ENCODE measurements around the gene MED12L.

MED12L gene

DNA sequence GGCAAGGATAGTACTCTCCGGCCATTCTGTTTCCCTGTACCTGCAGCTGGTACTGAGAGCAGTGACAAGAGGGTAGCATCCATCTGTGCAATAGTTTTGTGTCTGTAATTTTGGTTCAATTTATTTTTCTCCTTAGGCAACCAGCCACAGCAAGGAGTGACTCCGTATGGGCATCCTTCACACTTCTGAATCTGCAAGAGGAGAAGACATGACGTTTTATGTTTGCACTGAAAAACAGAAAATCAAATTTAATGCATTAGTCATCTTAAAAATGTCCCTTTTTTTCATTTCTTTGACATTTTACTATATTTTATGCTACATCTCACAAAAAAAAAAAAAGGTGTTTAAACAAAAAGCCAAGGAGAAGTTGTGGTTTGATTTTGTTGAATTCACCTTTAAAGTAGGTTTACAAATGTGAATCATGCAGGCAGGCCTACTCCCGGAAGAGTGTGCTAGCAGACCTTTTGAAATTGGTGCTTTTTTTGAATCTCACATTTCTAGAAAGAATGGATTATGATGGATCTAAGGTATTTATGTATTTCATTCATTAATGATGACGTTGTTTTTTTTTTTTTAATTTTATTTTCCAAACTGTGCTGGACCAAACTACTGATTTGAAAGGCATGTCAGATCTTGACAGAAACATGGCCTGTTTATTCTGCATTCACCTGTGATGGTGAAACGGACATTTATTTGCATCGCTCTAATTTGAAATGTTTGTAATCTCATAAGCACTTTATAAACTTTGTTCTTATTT, 347.3 kb downstream of the MED12L start:
- no peak for DNase-seq

DNA sequence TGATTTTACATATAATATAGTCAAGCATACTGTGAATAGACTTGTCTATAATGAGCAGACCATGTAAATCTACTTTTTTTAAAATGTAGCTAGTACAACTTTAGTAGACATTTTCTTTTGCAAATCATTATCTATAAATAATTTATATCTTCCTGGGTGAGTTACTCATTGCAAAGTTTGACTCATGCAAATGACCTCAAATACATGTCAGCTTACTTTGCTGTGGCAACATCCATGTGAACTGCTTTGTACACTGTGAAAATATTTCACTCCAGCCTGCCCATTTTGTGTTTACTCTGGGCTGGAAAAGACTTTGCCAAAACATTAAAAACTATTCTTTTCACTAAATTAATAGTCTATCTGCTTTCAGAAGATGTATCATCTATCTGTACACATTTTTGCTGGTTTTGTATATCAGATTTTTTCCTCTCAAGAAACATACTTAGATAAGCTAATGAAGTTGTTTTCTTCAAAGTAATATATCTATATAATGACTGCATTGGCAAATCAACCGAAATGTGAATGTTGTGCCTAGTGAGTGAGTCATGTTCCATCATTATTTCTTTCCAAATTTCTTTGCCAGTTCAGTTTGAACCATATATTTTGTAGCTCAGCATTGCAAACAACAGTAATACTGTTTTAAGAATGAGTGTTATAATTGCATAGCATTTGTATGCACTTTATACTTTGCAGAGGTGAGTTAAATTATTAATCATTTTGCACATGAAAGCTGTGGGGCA, 348.9 kb downstream of the MED12L start:
- DNase-seq, result no peak

DNA sequence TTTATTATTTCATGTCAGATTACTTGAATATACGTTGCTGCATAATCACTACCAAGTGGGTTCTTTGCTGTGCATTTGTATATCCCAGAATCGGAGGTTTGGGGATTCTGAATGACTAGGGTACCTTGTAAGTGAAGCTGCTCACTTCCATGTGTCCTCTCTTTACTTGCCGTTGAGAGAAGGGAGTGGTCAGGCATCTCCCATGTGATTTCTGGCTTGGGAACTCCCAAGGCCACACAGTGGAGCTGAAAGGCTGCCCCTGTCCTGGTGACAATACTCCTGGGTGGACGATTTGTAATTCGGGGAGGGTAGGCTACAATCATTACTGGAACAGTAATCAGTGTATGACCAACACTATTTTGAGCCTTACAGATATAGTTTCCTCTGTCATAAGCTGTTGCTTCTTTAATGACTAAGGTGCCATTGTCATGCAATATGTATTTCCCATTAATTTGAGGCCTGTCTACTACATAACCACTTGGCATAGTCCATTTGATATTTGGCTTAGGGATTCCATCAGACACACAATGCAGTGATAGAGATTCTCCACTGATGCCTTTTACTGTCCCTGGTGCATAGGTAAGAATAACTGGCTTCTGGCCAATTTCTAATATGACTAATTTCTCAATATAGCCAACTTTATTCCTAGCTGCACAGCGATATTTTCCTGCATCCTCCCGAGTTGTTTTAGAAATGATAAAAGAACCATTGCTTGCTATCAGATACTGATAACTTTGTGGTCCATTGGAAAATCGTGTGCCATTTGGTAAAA, 351.4 kb downstream of the MED12L start:
- DNase-seq, result no peak

DNA sequence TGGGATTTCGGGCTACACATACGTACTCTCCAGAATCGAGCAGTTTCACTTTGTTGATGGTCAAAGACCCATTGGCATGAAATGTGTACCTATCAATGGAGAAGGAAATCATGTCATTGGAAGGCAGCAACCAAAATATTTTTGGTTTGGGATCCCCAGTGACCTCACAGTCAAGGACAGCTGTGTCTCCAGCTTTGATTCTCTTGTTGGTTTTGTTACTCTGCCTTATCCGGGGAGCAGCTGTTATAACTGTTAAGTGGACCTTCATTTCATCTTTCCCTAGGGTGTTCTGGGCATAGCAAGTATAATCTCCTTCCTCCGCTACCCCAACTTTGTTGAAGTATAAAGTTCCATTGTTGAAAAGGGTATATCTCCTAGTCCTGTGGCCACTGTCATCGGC, 352.4 kb downstream of the MED12L start:
- DNase-seq, result no peak

DNA sequence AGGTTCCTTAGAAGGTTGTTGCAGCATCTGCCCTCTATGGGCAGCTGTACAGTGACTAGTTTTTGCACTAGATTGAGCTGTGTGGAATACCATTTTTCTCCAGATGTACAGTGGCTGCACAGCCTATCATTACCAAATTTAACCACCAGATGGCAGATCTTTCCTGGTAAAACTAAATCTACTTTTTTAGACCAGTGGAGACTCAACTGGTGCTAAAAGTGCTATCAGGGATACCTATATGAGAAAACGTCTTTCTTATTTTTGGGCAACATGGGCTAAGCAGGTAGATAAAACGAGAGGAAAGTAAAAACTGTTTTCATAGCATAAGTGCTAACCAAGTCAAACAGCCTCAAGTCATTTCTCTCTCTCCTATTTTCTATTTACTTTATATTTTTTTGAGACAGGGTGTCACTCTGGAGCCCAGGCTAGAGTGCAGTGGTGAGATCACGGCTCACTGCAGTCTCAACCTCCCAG, 354.2 kb downstream of the MED12L start:
- no peak for DNase-seq

DNA sequence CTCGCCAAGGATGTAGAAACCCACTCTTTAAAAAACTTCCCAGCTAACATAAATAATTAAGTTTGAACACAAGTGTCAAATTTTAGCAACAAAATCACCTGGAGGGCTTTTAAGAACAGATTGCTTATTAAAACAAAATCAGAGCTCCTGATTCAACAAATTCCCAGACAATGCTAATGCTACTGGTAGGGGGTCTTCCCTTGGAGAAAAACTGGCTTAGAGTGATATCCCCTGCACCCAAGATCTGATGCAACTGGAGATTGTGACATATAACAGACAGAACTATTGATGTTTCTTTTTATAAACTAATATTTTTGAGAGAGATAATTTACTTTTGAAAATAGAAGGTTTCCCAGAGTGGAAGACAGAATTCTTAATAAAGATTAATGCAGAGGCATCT, 355.5 kb downstream of the MED12L start:
- DNase-seq, result no peak

DNA sequence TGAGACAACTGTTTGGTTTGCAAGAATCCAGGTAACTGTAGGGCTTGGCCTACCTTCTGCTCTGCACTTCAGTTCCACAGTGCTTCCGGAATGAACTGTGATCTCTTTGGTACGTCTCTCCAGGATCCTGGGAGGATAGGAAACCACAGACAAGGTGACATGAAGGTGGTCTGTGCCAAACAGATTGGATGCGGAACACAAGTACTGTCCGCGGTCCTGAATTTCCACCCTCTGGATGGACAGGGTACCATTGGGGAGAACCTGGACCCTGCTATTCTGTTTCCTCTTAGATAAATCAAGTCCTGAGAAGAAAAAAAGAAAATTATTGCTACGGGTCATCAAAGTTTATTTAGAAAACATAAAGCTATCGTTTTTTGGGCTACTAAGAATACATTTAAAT, 358.1 kb downstream of the MED12L start:
- DNase-seq, result no peak

DNA sequence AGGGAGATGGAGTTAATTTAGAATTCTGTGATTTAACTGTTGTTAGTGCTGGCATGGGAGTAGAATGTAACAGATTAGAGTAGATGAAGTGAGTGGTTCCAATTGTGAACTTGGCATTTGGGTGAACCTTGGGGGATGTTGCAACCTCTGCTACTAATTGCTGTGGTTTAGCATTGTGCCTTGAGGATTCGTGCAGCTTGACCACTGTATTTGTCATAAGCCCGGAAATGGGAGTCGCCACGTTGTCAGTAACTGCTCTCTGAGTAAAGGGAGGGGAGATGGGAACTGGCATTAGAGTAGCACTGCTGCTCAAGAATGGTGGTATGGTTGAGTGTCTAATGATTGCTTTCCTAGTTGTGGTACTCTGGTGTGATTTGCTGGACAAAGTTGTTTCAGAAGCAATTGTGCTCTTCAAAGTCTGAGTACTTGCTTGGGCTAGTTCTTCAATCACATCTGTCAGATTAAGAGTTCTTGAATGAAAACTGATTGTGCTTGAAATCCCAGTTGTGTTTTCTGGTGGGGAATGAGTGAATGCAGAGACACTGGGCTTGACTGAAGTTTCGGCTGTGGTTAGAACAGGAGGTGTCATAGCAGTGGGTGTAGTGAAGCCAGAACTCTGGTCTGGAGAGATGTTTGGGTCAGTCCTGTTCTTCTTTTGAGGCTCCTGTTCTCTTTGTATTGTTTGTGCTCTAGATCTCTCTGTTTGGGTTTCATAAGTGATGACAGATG, 360.0 kb downstream of the MED12L start:
- no peak for DNase-seq

DNA sequence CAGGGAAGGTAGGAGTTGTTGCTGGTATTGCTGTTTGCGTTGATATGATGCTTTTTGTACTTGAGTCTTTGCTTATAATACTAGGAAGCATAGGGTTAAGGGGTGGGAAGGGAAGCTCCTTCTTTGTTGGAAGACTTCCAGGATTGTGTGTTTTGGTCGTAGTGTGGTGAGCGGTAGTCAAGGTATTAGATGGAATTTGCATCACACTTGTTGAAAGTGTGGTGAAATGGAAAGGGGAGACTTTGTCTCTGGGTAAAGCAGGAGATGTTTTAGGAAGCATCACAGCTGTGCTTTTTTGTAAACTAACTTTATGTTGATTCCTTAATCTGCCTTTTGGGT, 360.5 kb downstream of the MED12L start:
- DNase-seq, result no peak

DNA sequence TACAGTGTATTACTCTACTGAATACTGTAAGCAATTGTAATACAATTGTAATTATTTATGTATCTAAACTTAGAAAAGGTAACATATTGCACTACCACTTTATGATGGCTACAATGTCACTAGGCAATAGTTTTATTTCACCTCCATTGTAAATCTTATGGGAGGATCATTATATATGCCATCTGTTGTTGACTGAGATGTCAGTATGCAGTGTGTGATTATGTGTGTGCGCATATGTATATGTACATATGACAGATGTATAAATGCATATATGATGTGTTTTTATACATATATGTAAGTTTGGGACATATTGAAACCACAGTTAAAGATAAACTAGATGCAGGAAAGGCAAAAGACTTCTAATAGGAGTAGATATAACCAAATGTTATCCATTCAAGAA, 366.9 kb downstream of the MED12L start:
- no peak for DNase-seq

DNA sequence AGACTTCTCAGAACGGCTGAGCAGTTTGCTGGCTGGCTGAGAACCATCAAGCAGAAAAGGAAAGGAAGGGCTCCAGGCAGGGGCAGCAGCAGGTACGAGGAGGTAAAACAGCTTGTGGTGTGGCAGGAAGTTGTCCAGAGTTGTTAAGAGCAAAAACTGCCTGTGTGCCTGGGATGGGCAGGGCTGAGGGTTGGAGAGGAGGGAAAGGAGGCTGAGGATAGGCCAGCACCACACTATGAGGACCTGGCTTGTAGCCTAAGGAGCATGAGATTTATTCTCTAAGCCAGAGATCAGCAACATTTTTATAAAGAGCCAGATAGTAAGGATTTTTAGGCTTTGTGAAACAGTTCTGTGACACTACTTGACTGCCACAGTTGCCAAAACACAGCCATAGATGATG, 367.4 kb downstream of the MED12L start:
- no peak for DNase-seq

DNA sequence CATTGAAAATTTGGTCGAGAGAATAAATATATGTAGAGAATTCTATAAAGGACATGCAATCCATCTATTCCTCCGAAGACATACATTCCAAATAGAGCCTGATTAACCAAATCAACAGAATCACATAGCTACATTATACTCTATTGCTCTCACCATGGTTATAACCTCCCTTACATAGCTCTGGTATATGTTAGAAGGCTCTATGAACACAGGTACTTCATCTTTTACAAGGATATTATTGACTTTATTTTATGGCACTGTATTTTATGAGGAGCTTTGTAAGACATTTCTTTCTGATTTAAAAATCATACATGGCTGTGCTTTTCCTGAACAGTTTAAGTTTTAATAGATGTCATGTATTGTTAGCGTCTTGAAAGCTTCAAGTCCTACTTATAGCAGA, 370.6 kb downstream of the MED12L start:
- no peak for DNase-seq

DNA sequence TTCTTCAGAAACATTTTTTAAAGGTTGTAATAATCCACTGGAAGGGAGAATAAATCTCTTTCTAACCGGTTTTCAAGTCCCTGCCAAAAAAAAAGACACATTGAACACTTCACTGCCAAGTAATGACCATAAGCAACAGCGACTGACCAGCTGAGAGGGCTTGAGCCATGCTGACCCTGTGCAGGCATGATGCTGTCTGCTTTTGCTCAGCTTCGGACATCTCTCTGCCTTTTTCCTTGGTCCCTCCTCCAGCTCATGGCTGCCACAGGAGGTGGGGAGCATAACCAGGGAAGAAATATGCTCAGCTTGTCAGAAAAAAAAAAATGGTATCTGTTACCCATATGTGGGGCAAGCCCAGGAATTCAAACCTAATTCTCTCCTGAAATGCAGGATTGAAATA, 373.9 kb downstream of the MED12L start:
- DNase-seq, result no peak

DNA sequence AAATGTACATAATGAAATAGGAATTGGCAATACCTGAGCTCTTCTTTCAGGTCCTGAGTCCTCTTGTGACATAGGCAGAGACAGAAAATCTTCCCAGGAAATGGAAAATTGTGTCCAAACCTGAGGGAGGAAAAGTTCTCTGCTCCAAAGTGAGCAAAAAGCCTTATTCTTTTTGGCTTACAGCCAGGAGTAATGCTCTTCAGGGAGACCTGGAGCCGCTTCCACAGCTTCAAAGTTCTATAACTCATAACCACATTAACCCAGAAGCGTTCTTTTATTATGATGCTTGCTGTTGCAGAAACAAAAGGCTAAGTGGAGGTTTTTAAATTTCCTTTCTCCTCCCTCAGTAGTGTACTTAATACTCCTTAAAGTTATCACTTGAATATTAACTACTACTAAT, 374.8 kb downstream of the MED12L start:
- DNase-seq, result no peak

DNA sequence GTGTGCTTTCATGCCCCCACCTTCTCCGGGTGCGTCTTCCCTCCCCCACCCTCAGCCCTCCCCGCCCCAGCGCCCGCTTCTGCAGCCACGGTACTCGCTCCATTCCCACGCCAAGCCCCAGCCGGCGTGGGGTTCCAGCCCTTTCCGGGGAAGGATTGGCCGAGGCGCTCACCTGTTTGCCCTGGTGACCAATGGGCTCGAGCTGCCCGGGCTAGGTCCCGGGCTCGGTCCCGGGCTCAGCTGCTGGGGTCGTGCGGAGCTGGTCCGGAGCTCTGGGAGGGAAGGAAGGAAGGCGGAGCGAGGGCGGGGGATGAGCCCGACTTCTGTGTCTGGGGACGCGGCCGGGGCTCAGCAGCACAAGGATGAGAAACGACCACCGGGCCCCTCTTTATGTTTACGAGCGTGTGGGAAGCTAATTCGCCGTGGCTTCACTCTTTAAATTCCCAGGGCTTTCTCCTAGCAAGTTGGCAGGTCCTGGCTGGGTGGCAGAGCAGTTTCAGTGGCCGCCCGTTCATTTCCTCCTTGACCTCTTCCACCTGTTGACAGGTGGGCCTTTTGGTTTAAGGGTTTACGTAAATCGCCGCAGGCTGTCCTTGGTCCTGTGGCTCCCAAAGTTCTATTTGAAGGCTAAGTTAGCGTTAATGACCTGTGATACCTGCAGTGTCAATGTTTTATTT, 375.4 kb downstream of the MED12L start, which contains the start of gene IGSF10:
TSS of gene IGSF10 (minus strand) at position 288 of the 677 bp plus-strand sequence. CDS start 2,352 bp downstream, outside the sequence.
- DNase-seq, result no peak

DNA sequence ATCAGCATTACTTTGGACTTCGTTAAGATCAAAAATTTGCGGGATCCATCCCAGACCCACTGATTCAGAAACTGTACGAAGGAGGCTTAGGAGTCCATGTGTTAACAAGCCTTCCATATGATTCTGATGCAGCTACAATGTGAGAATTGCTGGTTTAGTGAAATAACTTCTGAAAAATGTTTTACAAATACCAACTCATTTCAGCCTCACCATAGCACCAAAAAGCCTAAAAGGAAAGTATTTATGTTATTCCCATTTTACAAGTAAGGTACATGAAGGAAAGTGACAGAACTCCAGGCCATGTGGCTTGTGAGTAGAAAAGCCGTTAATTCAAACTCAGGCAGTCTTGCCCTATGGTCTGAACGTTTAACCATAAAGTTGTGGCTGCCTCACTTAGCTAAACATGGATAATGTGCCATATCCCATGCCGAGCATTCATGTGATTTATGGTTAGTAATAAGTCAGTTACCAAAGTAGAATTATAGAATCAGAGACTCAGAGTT, 376.9 kb downstream of the MED12L start:
- DNase-seq, result no peak

DNA sequence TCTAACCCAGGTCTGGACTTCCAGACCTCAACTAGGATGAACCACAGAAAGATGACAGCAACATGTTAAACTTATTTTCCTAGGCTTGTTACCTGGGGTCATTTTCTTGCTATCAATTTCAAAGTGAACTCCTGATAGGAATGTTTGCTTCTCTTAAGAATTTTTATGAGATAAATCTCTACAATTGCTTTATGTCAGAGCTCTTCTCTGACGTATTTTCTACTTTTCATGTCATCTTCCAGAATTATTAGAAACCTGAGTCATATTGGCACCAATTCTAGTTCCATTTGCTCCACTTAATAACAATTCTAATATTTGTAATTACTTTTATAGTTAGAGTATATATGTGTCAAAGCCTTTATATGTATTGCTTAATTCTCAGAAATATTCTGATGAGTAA, 377.5 kb downstream of the MED12L start:
- no peak for DNase-seq

DNA sequence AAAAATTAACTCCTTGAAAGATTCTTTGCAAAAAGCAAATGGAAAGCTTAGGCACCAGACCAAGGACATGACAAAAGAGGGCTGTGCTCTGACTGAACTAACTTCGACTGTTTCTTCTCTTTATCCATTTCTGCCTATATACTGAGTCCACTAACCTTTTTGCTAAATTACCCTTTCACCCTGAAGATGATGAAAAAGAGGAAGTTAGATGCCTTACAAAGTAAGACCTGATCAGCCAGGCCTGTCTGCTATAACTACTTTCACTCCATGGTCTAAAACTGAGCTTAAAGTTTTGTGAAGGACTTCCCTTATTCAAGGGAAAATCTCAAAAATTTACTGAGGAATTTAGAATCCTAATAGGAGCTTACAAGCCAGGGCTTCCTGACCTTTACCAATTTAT, 381.6 kb downstream of the MED12L start:
- DNase-seq, result no peak

DNA sequence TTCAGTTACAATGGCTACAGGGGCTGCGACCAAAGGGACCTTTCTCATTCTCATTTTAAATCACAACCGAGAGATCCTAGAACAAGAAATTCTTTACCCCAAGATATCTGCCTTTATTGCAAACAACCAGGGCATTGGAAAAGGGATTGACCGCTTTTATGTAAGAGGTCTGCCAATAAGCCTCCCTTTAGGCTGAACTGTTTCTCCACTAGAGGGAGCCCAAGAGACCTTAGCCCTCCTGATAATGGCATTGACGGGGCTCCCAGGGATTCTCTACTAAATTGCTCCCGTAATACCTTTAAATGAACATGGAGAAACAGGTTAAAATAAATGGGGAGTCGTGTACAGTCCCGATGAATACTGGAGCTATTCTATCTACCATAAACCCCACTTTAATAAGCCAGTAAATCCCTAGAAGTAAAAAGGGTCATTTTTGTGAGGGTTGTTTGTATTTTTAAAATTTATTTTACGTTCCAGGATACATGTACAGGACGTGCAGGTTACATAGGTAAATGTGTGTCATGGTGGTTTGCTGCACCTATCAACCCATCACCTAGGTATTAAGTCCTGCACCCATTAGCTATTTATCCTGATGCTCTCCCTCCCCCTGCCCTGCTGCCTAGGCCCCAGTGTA, 382.9 kb downstream of the MED12L start:
- DNase-seq, result no peak

DNA sequence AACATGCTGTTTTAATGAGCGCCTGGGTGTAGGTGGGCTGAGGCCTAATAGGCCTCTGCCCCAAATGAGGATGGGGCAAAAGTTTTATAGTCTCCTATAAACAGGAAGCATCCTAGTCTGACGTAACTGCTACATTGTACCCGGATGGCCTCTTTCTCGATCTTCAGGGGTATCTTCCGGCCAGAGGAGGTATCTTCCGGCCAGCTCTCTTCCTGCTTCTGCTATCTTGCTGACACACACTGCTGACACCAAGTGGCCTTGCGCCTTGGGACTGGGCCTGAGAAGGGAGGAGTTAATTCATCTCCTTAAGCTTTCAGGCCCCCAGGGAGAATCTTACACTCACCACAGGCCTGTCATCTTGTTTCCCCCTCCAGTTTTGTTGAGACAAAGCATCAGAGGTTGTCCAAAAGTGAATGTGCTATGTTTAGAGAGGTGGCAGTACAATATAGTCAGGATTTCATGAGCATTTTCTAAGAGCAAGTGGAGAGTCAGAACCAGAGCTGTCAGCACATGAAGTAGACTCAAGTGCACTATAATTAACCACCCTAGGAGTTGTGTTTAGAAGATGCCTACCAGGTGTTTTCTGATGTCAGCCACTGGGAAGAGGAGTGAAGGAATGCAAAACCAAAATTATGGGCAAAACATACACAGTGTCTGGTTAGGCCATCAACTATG, 391.0 kb downstream of the MED12L start:
- no peak for DNase-seq

Data from activated effector memory CD4-positive, alpha-beta T cell treated with Interleukin-2 at 50 U/mL for 16 hours (primary cell).